Gastrocnemius medialis (tissue), 4 donors: ENCODE measurements around the gene PDXK. TPM values are rescaled to one million over a fixed set of nuclear protein-coding genes. Genes with fewer than 3 reads are reported as not detected.

ENCODE experiments used
- ATAC-seq, 2 donors: fragments of 150-250 bp; one replicate each; pipeline ENCODE4 v1.9.1; 2016
- DNase-seq, 2 donors: peaks; one replicate each; pipeline ENCODE4 v3.0.0-alpha.2; 2019
- H3K27ac ChIP-seq, 4 donors: fragments of 200-600 bp; sonication (generic); 1 replicate in 1 of 4; 2 replicates in 3 of 4; pipeline ENCODE4 v1.5.1; 2016 to 2018; ENCODE audit warnings: mild to moderate bottlenecking in 2 of 4, moderate library complexity in 1 of 4
- H3K27me3 ChIP-seq, 3 donors: fragments of 200-600 bp; sonication (generic) in 2 of 3; 1 replicate in 1 of 3; 2 replicates in 2 of 3; pipeline versions ENCODE4 v1.5.1 to v1.6.0; 2016 to 2019; ENCODE audit warnings: mild to moderate bottlenecking in 1 of 3, moderate library complexity in 1 of 3
- H3K36me3 ChIP-seq, 2 donors: fragments of 200-600 bp; sonication (generic) in 1 of 2; one replicate each; pipeline ENCODE4 v1.5.1; 2017 to 2018
- H3K4me1 ChIP-seq, 2 donors: fragments of 200-600 bp; sonication (generic) in 1 of 2; one replicate each; pipeline ENCODE4 v1.5.1; 2016 to 2017; ENCODE audit warnings: mild to moderate bottlenecking in 2 of 2
- H3K4me3 ChIP-seq, 4 donors: fragments of 200-600 bp; sonication (generic) in 3 of 4; 1 replicate in 1 of 4; 2 replicates in 3 of 4; pipeline ENCODE4 v1.5.1; 2016 to 2019; ENCODE audit warnings: mild to moderate bottlenecking in 2 of 4
- H3K9me3 ChIP-seq, 3 donors: fragments of 200-600 bp; sonication (generic) in 2 of 3; 1 replicate in 1 of 3; 2 replicates in 2 of 3; pipeline ENCODE4 v1.5.1; 2016 to 2019
- CTCF ChIP-seq, 5 experiments: fragments of 450-650 bp in 3 of 5; fragments of 200-600 bp in 2 of 5; sonication (generic) in 2 of 5; IDR thresholded peaks in 4 of 5; conservative IDR thresholded peaks in 1 of 5; 1 replicate in 4 of 5; 2 replicates in 1 of 5; pipeline ENCODE4 v1.5.1; 2016 to 2019; ENCODE audit warnings: antibody characterized with exemption in 5 of 5, mild to moderate bottlenecking in 3 of 5, moderate library complexity in 3 of 5
- POLR2A ChIP-seq, 2 donors: fragments of 450-650 bp; IDR thresholded peaks; one replicate each; pipeline ENCODE4 v1.6.1; 2017; ENCODE audit warnings: antibody characterized with exemption in 2 of 2, mild to moderate bottlenecking in 2 of 2, moderate library complexity in 2 of 2
- in situ Hi-C, 4 donors: fragments of 200-750 bp; cut with MboI; loops; one replicate each; pipeline versions ENCODE4 v1.15.0 to v1.8.0; 2017; ENCODE audit warnings: low sequenced_read_pairs in 4 of 4
- intact Hi-C: fragments of 100-400 bp; cut with DNase I; formaldehyde crosslinking; loops from one replicate; pipeline ENCODE4 v1.15.1; 2023; ENCODE audit warnings: low total_unique reads
- total RNA-seq, 4 donors: library from RNA; depleted of rRNA; stranded (reverse); fragments of >200 nt; gene quantifications; one replicate each; pipeline versions ENCODE4 v1.1.0 to v1.2.3, GENCODE V29; 2016

The PDXK gene
- total RNA-seq = 10 to 100 TPM; 12.4 to 39.2 (median 21.9) TPM

- Histone ChIP-seq H3K27me3 (no peaks in the 10 kb centered on the region), H3K36me3 (no peaks in the 10 kb centered on the region), H3K27ac (peak within 1 kb of the TSS; percentile 49 to 82 (median 76)), H3K4me1 (peaks cover 13 to 18% of the 10 kb centered on the region in 2 donors), H3K9me3 (no peaks in the 10 kb centered on the region), H3K4me3 (peak within 1 kb of the TSS; percentile 59 to 97 (median 76))
- DNase-seq = peak; percentile 72 to 77
- in situ Hi-C loops (loop anchor here in 1 of 4 donors (25.0 kb wide), 1 partner anchor 93 kb away; no protein-coding TSS in a partner anchor), intact Hi-C loops (loop anchor here (5.0 kb wide), 1 partner anchor 62 kb away; the partner anchor contains the start of genes HSF2BP and RRP1B)
- peak; percentile 89 to 90 for ATAC-seq
- TF ChIP-seq CTCF (IDR thresholded peaks at IDR 0.05 in 4 of 5, conservative IDR thresholded peaks at IDR 0.05 in 1 of 5) = no peak
- TF ChIP-seq POLR2A (IDR thresholded peaks at IDR 0.05) = peak; percentile 86 to 90
Measured at GRCh38 chr21:43718872-43719747, at the start of gene PDXK. TSS of gene PDXK (plus strand) at chr21:43719129. CDS start at chr21:43719295, 166 bp downstream.

- in situ Hi-C loops (no loop called here), intact Hi-C loops (no loop called here)
- TF ChIP-seq CTCF (IDR thresholded peaks at IDR 0.05 in 4 of 5, conservative IDR thresholded peaks at IDR 0.05 in 1 of 5) = no peak
- no peak for TF ChIP-seq POLR2A (IDR thresholded peaks at IDR 0.05)
- DNase-seq = no peak
- Histone ChIP-seq H3K9me3 (no peaks in the 10 kb centered on the region), H3K27ac (no peak overlapping the region), H3K4me1 (no peaks in the 10 kb centered on the region), H3K4me3 (no peak overlapping the region), H3K27me3 (no peaks in the 10 kb centered on the region), H3K36me3 (peaks cover 0 to 40% of the 10 kb centered on the region in 2 donors)
- no peak for ATAC-seq
Measured at GRCh38 chr21:43669828-43670605, 48.9 kb upstream of the PDXK start.

- intact Hi-C loops = loop anchor here (1.0 kb wide), 1 partner anchor 10 kb away; no protein-coding TSS in a partner anchor
Measured at GRCh38 chr21:43675871-43676270, 43.1 kb upstream of the PDXK start.

GRCh38 chr21:43676391-43676790 lies 42.5 kb upstream of the PDXK start:
- no peaks in the 10 kb centered on the region for H3K9me3 ChIP-seq
- DNase-seq (no peak), ATAC-seq (no peak)
- TF ChIP-seq POLR2A (IDR thresholded peaks at IDR 0.05) (no peak), CTCF (IDR thresholded peaks at IDR 0.05 in 4 of 5, conservative IDR thresholded peaks at IDR 0.05 in 1 of 5) (no peak)
- no peaks in the 10 kb centered on the region for H3K4me1 ChIP-seq
- H3K27me3 ChIP-seq = no peaks in the 10 kb centered on the region
- H3K4me3 ChIP-seq = no peak overlapping the region
- peaks cover 0 to 70% of the 10 kb centered on the region in 2 donors for H3K36me3 ChIP-seq
- in situ Hi-C loops (no loop called here), intact Hi-C loops (no loop called here)
- no peak overlapping the region for H3K27ac ChIP-seq

More at GRCh38 chr21:43675871-43676270, 43.1 kb upstream of the PDXK start:
- TF ChIP-seq CTCF (IDR thresholded peaks at IDR 0.05 in 4 of 5, conservative IDR thresholded peaks at IDR 0.05 in 1 of 5) = no peak
- no peak for TF ChIP-seq POLR2A (IDR thresholded peaks at IDR 0.05)
- H3K27me3 ChIP-seq = no peaks in the 10 kb centered on the region
- ATAC-seq = no peak
- no peaks in the 10 kb centered on the region for H3K9me3 ChIP-seq
- DNase-seq = no peak
- H3K36me3 ChIP-seq = peaks cover 0 to 72% of the 10 kb centered on the region in 2 donors
- no peak overlapping the region for H3K27ac ChIP-seq
- H3K4me1 ChIP-seq = no peaks in the 10 kb centered on the region
- in situ Hi-C loops = no loop called here
- no peak overlapping the region for H3K4me3 ChIP-seq
